ENCODE measurements around the gene CLRN3.

Gene CLRN3

GRCh38 chr10:127897177-127897576, 4.4 kb upstream of the CLRN3 start:
- no peak for TF ChIP-seq CTCF (IDR thresholded peaks at IDR 0.05; ENCODE audit: low read depth, low read length)
- Histone ChIP-seq H3K4me3 (ENCODE audit: low read depth, low read length) (no peak overlapping the region), H3K4me1 (no peaks in the 10 kb centered on the region), H3K9me3 (no peaks in the 10 kb centered on the region), H3K27me3 (no peaks in the 10 kb centered on the region), H3K36me3 (no peaks in the 10 kb centered on the region)
- DNase-seq, result no peak

GRCh38 chr10:127896590-127896989, 3.8 kb upstream of the CLRN3 start:
- Histone ChIP-seq H3K36me3 (no peaks in the 10 kb centered on the region), H3K9me3 (no peaks in the 10 kb centered on the region), H3K4me3 (ENCODE audit: low read depth, low read length) (no peak overlapping the region), H3K27me3 (no peaks in the 10 kb centered on the region), H3K4me1 (no peaks in the 10 kb centered on the region)
- TF ChIP-seq CTCF (IDR thresholded peaks at IDR 0.05; ENCODE audit: low read depth, low read length), result no peak
- no peak for DNase-seq

GRCh38 chr10:127894146-127894545, 1.4 kb upstream of the CLRN3 start:
- TF ChIP-seq CTCF (IDR thresholded peaks at IDR 0.05; ENCODE audit: low read depth, low read length), result no peak
- Histone ChIP-seq H3K9me3 (no peaks in the 10 kb centered on the region), H3K27me3 (no peaks in the 10 kb centered on the region), H3K36me3 (no peaks in the 10 kb centered on the region), H3K4me3 (ENCODE audit: low read depth, low read length) (no peak overlapping the region), H3K4me1 (no peaks in the 10 kb centered on the region)
- DNase-seq, result no peak

GRCh38 chr10:127890832-127891334, 1.9 kb downstream of the CLRN3 start:
- Histone ChIP-seq H3K4me3 (ENCODE audit: low read depth, low read length) (no peak overlapping the region), H3K9me3 (no peaks in the 10 kb centered on the region), H3K4me1 (no peaks in the 10 kb centered on the region), H3K36me3 (no peaks in the 10 kb centered on the region), H3K27me3 (0 out of 2 replicates have a peak, but pooled peaks cover 3% of the 10 kb centered on the region)
- no peak for TF ChIP-seq CTCF (IDR thresholded peaks at IDR 0.05; ENCODE audit: low read depth, low read length)
- no peak for DNase-seq

- DNase-seq, result no peak
- Histone ChIP-seq H3K4me1 (no peaks in the 10 kb centered on the region), H3K36me3 (no peaks in the 10 kb centered on the region), H3K4me3 (ENCODE audit: low read depth, low read length) (no peak overlapping the region), H3K27me3 (0 out of 2 replicates have a peak, but pooled peaks cover 3% of the 10 kb centered on the region), H3K9me3 (no peaks in the 10 kb centered on the region)
- TF ChIP-seq CTCF (IDR thresholded peaks at IDR 0.05; ENCODE audit: low read depth, low read length), result no peak
These were observed 2.5 kb downstream of the CLRN3 start for GRCh38 chr10:127890216-127890615.

GRCh38 chr10:127889605-127890195, 3.0 kb downstream of the CLRN3 start:
- no peaks in the 10 kb centered on the region for H3K4me1 ChIP-seq
- no peak overlapping the region for H3K4me3 ChIP-seq (ENCODE audit: low read depth, low read length)
- H3K9me3 ChIP-seq, result no peaks in the 10 kb centered on the region
- H3K36me3 ChIP-seq, result no peaks in the 10 kb centered on the region
- no peak for TF ChIP-seq CTCF (IDR thresholded peaks at IDR 0.05; ENCODE audit: low read depth, low read length)
- H3K27me3 ChIP-seq, result 0 out of 2 replicates have a peak, but pooled peaks cover 3% of the 10 kb centered on the region
- no peak for DNase-seq

All from BE2C (cell line).